OCI-LY1 (cell line): Measurements from ENCODE around the gene PYCR2.

Experiments used
- EZH2 ChIP-seq: fragments of 200-600 bp; sonication (generic), shearing (Covaris generic); IDR thresholded peaks from 2 replicates; pipeline ENCODE4 v1.8.0; 2017; ENCODE audit warnings: borderline replicate concordance, mixed run types, mild to moderate bottlenecking, antibody characterized with exemption, low read length, moderate library complexity, mixed read lengths
- TF ChIP-seq, protein P1 (sequence below): fragments of 200-600 bp; sonication (generic), shearing (Covaris generic); IDR thresholded peaks from 2 replicates; pipeline ENCODE4 v1.5.1; 2017; ENCODE audit warnings: mild to moderate bottlenecking, antibody characterized with exemption, low read length, moderate library complexity, mixed read lengths

DNA sequence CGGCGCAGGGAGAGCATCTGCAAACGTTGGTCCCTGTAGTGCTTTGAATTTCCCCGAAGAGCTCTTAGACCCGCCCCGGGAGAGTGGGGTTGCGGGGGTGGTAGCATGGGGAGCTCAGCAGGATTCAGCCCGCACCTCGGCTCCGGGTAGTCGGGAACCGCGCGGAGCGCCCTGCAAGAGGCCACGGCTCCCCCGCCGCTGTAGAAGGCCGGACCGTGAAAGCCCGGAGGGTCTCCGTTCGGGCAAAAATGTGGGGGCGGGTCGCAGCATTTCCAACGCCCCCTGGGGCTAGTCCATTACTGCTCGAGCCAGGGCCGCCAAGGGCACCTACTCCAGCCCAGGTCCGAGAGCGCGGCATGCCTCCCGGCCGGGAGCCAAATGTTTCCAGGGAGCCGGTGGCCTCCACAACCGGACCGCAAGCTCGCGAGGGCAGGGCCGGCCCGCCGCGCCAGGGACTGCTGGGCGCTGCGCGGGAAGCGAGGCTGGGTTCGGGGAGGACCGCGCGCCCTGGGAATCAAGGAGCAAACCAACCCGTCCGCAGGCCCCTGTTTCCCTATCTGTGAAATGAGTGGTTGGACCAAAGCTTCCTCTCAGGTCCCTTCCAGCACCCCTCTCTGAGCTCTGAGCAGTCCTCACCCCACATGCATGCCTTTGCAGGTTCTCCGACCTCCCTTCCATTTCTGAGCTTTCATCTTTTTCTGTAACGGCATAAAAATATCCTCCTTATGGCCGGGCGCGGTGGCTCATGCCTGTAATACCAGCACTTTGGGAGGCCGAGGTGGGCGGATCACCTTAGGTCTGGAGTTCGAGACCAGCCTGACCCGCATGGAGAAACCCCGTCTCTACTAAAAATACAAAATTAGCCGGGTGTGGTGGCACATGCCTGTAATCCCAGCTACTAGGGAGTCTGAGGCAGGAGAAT is 41.1 kb downstream of the PYCR2 start:
- TF ChIP-seq, protein P1, sequence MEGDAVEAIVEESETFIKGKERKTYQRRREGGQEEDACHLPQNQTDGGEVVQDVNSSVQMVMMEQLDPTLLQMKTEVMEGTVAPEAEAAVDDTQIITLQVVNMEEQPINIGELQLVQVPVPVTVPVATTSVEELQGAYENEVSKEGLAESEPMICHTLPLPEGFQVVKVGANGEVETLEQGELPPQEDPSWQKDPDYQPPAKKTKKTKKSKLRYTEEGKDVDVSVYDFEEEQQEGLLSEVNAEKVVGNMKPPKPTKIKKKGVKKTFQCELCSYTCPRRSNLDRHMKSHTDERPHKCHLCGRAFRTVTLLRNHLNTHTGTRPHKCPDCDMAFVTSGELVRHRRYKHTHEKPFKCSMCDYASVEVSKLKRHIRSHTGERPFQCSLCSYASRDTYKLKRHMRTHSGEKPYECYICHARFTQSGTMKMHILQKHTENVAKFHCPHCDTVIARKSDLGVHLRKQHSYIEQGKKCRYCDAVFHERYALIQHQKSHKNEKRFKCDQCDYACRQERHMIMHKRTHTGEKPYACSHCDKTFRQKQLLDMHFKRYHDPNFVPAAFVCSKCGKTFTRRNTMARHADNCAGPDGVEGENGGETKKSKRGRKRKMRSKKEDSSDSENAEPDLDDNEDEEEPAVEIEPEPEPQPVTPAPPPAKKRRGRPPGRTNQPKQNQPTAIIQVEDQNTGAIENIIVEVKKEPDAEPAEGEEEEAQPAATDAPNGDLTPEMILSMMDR: 0 out of 2 replicates have a peak, but pooled peaks have one; percentile 2
- TF ChIP-seq EZH2: no peak
